ENCODE measurements around the gene ELF4. TPM values are rescaled to one million over a fixed set of nuclear protein-coding genes. Genes with fewer than 3 reads are reported as not detected.

The ELF4 gene
- total RNA-seq, 1 experiment from 2014 or later, result 0.81 TPM

GRCh38 chrX:130066975-130067615 lies 43.2 kb downstream of the ELF4 start:
- WGBS (ENCODE audit: extremely low coverage, insufficient read length, low lambda C conversion rate), result no CpG with 5 or more reads among the region's 15 CpGs
- H3K79me2 ChIP-seq (ENCODE audit: insufficient read depth, low read length), result no peaks in the 10 kb centered on the region
- H3K27ac Mint-ChIP-seq, result no peak overlapping the region

More at GRCh38 chrX:130066975-130067615, 43.2 kb downstream of the ELF4 start:
- Histone ChIP-seq H4K91ac (ENCODE audit: insufficient read length, low read depth, low read length) (no peak overlapping the region), H3K4ac (ENCODE audit: low read depth, low read length) (no peak overlapping the region), H4K5ac (ENCODE audit: insufficient read length, low read depth, low read length) (no peak overlapping the region), H3K23ac (ENCODE audit: insufficient read length, low read depth, low read length) (no peak overlapping the region), H3K14ac (ENCODE audit: insufficient read depth, low read length) (no peak overlapping the region), H2BK120ac (ENCODE audit: low read depth, low read length, poor library complexity, severe bottlenecking) (no peak overlapping the region), H4K8ac (replicated peaks; ENCODE audit: insufficient read length, low read depth, low read length) (no peak overlapping the region), H3K9ac (ENCODE audit: extremely low read depth, insufficient read length, low read length) (no peak overlapping the region), H3T11ph (ENCODE audit: low read length) (no peak overlapping the region), H2AK5ac (ENCODE audit: insufficient read length, low read length) (no peak overlapping the region), H3K27ac (ENCODE audit: insufficient read length, low read depth, low read length) (no peak overlapping the region), H3K4me2 (ENCODE audit: insufficient read depth, insufficient read length, low read length) (no peak overlapping the region), H2AFZ (ENCODE audit: low read length) (no peak overlapping the region), H4K20me1 (ENCODE audit: control insufficient read depth, insufficient read depth, insufficient read length) (no peaks in the 10 kb centered on the region), H2BK12ac (ENCODE audit: insufficient read length, low read depth, low read length) (no peak overlapping the region), H3K79me1 (ENCODE audit: insufficient read depth, low read depth, low read length, poor library complexity, severe bottlenecking) (no peaks in the 10 kb centered on the region), H3K18ac (ENCODE audit: insufficient read length, low read depth, low read length) (no peak overlapping the region), H3K27me3 (ENCODE audit: insufficient read depth, low read length) (no peaks in the 10 kb centered on the region), H2BK5ac (ENCODE audit: insufficient read length, low read length) (no peak overlapping the region), H3K23me2 (ENCODE audit: insufficient read length, low read depth, low read length, poor library complexity, severe bottlenecking) (no peaks in the 10 kb centered on the region), H2BK20ac (ENCODE audit: low read depth, low read length, poor library complexity, severe bottlenecking) (no peak overlapping the region), H3K56ac (ENCODE audit: insufficient read length, low read depth, low read length) (no peak overlapping the region), H3K9me3 (ENCODE audit: control insufficient read depth, low read depth, low read length) (no peaks in the 10 kb centered on the region), H2BK15ac (ENCODE audit: low read depth, low read length) (no peak overlapping the region), H3K4me1 (ENCODE audit: insufficient read depth, low read length) (no peaks in the 10 kb centered on the region; the same call in 1 of the 2 replicates)
- Mint-ChIP-seq H3K4me1 (peaks cover 12 to 21% of the 10 kb centered on the region in 2 experiments), H3K27me3 (ENCODE audit: low read depth) (peaks cover 15% of the 10 kb centered on the region), H3K9me3 (peaks cover 0 to 72% of the 10 kb centered on the region in 2 experiments; a peak in 3 of 5 replicates), H3K4me3 (no peak overlapping the region), H3K36me3 (ENCODE audit: insufficient read depth in 1 of 3, low read depth in 3 of 3) (peaks cover 0 to 8% (median 0%) of the 10 kb centered on the region in 3 experiments; a peak in 3 of 7 replicates)
- TF ChIP-seq CTCF (conservative IDR thresholded peaks at IDR 0.05), result no peak
- no peak for DNase-seq

All from H9 (cell line).